GM15510 (cell line): Measurements from ENCODE around the gene DNAAF8.
A peak's percentile ranks its signal among the peaks of the same experiment; 100 is the strongest.

Source experiments
- POLR2A ChIP-seq: IDR thresholded peaks from 3 replicates; pipeline ENCODE4 v1.6.1; 2011; ENCODE audit warnings: borderline replicate concordance; ENCODE audit not compliant: insufficient read length; ENCODE audit errors: extremely low read depth

The DNAAF8 gene

DNA sequence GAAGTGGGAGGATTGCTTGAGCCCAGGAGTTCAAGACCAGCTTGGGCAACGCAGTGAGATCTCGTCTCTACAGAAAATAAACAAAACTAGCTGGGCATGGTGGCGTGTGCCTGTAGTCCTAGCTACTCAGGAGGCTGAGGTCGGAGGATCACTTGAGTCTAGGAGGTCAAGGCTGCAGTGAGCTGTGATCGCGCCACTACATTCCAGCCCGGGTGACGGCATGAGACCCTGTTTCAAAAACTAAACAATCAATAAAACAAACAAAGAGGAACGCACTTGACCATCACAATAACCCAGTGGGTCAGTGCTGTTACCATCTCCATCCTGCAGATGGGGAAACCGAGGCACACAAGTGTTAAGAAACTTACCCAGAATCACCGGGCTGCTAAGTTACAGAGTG lies 18.9 kb downstream of the DNAAF8 start:
- no peak for TF ChIP-seq POLR2A

GRCh38 chr16:4754865-4755264 lies 20.5 kb downstream of the DNAAF8 start:
- TF ChIP-seq POLR2A = no peak

GRCh38 chr16:4755687-4756086 lies 21.4 kb downstream of the DNAAF8 start:
- no peak for TF ChIP-seq POLR2A

- TF ChIP-seq POLR2A = no peak
Measured at GRCh38 chr16:4760221-4760910, 26.0 kb downstream of the DNAAF8 start.

GRCh38 chr16:4762205-4762604 lies 27.9 kb downstream of the DNAAF8 start:
- TF ChIP-seq POLR2A = no peak

DNA sequence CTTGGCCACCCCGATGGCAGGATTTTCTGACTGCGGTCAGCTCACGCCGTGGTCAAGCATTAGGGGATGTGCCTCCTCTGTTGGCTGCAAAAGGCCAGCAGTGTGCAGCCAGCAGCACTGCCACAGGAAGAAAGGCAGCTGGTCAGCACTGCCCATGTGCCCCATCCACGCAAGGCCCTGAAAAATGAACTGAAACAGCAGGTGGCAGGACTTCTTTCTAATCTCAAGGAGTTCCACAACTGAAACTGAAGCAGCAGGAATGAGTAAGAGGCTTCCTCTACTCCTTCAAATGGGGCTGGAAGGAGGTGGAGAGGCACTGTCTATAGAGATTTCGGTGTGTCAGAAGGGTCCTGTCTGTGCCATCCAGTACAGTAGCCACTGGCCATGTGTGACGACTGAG lies 29.5 kb downstream of the DNAAF8 start:
- TF ChIP-seq POLR2A = no peak

- no peak for TF ChIP-seq POLR2A
Measured at GRCh38 chr16:4765511-4766474, 31.5 kb downstream of the DNAAF8 start.

DNA sequence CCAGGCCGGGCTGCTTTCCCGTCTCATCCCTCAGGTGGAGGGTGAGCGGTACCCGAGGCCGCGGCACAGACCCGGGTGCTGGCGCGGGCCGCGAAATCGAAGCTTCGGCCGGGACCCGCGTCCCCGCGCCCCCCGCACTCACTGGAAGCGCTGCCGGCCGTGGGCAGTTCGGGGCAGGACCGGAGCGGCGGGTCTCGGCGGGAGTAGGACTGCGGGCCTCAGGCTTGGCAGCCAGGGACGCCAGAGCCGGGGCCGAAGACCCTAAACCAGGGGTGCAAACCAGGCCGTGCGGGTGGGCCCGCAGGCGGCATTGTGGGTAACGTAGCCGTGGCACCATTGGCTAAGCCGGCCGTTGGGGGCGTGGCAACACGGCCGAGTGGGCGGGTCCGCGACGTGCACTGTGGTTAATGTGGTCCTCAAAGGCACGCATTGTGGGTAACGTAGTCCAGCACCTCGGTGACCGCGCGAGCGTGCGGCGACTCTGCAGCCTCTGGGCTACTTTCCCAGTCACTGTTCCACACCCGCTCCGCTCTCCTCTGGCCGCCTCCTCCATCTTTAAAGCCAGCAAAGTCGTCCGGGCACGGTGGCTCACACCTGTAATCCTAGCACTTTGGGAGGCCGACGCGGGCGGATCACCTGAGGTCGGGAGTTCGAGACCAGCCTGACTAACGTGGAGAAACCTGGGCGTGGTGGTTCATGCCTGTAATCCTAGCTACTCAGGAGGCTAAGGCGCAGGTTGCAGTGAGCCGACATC lies 32.7 kb downstream of the DNAAF8 start, which contains the start of gene ZNF500:
ZNF500 (minus strand) TSS at position 288 of the 754 bp plus-strand sequence. CDS start 1,184 bp downstream, outside the sequence.
- TF ChIP-seq POLR2A = peak; percentile 64

DNA sequence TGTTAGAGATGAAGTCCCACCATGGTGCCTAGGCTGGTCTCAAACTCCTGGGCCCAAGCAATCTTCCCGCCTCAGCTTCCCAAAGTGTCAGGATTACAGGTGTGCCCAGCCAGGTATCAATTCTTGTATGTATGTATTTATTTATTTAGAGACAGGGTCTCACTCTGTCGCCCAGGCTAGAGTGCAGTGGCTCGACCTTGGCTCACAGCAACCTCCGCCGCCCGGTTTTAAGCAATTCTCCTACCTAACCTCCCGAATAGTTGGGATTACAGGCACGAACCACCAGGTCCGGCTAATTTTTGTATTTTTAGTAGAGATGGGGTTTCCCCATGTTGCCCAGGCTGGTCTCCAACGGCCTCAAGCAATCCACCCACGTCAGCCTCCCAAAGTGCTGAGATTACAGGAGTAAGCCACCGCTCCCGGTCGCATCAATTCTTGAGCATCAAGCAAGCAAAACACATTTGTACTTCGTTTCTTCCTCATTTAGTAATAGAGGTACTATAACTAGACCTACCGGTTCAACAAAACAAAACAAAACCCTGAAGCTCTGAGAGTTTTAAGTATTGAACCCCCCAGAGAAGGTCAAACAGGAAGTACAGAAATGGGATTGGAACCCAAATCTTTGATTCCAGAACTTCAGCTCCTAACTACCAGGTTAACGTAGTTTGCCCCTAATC lies 33.7 kb downstream of the DNAAF8 start:
- TF ChIP-seq POLR2A = no peak

- peak; percentile 78 for TF ChIP-seq POLR2A
Measured at GRCh38 chr16:4768549-4769305, 34.4 kb downstream of the DNAAF8 start.

DNA sequence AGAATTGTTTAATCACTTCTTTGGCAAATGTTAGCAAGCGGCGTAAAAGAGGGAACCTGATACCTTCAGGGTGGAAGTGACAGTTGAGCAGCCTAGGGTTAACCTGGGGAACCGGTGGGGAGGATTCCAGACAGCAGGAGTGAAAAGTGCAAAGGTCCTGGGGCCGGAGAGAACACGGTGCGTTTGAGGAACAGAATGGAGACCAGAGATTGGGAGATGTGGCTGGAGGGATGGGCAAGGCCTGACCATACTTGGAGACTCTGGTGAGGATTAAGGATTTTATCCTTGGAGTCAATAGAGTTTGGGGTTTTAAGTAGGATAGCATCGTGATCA lies 34.9 kb downstream of the DNAAF8 start:
- no peak for TF ChIP-seq POLR2A

DNA sequence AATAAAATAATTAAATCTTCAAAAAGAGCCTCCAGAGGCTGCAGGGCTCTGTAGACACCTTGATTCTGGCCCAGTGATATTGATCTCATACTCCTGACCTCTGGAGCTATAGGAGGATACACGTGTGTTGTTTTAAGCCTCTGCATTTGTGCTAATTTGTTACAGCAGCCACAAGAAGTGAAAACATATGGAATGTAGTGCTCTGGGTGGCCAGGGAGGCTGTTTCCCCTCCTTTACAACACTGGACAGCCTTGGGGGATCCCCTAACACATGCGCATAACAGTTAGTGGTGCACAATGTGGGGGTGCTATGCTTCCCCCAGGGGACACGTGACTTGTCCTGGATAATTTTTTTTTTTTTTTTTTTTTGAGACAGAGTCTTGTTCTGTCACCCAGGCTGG lies 37.3 kb downstream of the DNAAF8 start:
- TF ChIP-seq POLR2A = no peak

DNA sequence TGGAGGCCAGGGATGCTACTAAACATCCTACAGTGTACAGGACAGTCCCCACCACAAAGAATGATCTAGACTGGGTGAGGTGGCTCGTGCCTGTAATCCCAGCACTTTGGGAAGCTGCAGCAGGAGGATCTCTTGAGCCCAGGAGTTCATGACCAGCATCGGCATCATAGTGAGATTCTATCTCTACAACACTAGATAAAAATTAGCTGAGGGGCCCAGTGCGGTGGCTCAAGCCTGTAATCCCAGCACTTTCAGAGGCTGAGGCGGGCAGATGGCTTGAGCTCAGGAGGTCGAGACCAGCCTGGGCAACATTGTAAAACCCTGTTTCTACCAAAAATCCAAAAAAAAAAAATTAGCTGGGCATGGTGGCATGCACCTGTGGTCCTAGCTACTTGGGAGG lies 38.0 kb downstream of the DNAAF8 start:
- no peak for TF ChIP-seq POLR2A

DNA sequence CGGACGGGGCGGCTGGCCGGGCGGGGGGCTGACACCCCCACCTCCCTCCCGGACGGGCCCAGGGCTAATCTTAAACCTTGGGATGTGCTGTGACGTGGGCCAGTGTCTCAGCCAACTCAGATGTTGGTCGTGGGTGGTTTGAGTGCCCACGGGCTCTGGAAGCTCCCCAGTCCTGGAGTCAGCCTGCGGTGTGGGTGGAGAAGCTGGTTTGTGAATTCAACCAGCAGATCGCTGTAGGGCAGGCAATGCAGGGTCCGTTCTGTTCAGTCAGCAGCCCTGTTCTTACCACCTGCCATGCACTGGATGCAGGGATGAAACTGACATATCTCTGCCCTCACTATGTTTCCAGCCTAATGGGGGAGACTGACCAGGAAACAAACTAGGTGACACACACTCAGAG lies 40.7 kb downstream of the DNAAF8 start:
- TF ChIP-seq POLR2A = no peak
